Endothelial cell of umbilical vein (primary cell): ENCODE data around the gene RC3H1. TPM values are rescaled to one million over a fixed set of nuclear protein-coding genes. Genes with fewer than 3 reads are reported as not detected.

Source experiments
- BruUV-seq: library from RNA; stranded (reverse); fragments of 400-500 nt; replicated peaks from 2 replicates; lab custom pipeline; 2021; lab: Mats Ljungman, UMichigan
- CTCF ChIA-PET: fragments of 300-600, 350-600 bp; sonication (Branson Sonifier 250); formaldehyde crosslinking; loops from one replicate; lab custom pipeline; 2021; ENCODE audit warnings: antibody characterized with exemption, inconsistent platforms; lab: Charles Lee
- POLR2A ChIA-PET: fragments of 300-600, 350-600 bp; sonication (Branson Sonifier 250); formaldehyde crosslinking; loops from one replicate; lab custom pipeline; 2021; ENCODE audit warnings: antibody characterized with exemption, inconsistent platforms; lab: Charles Lee
- DNase-seq: peaks from one replicate; pipeline ENCODE4 v3.0.0-alpha.2; 2011; ENCODE audit warnings: low read depth, low spot score
- FAIRE-seq: peaks from 2 replicates; lab custom pipeline; 2011; peaks lifted over from hg19 to GRCh38; lab: Jason Lieb, UNC
- H2AFZ ChIP-seq: 2 replicates; pipeline ENCODE4 v1.6.0; 2012; ENCODE audit warnings: low read depth, low read length, control low read depth, inconsistent platforms
- H3K27ac ChIP-seq: 2 replicates; pipeline ENCODE4 v1.5.1; 2011; ENCODE audit warnings: low read depth, mild to moderate bottlenecking, control low read depth, low read length, moderate library complexity; ENCODE audit not compliant: insufficient read depth
- H3K27me3 ChIP-seq, 2 experiments: 2 replicates each; pipeline versions ENCODE4 v1.6.0 to v1.6.1; 2011; ENCODE audit warnings: low read length in 2 of 2, mixed read lengths in 1 of 2; ENCODE audit not compliant: control insufficient read depth in 2 of 2, insufficient read depth in 2 of 2
- H3K36me3 ChIP-seq, 2 experiments: 2 replicates in 1 of 2; 3 replicates in 1 of 2; pipeline ENCODE4 v1.5.1; 2011; ENCODE audit warnings: low read length in 2 of 2, mild to moderate bottlenecking in 1 of 2, moderate library complexity in 1 of 2; ENCODE audit not compliant: control insufficient read depth in 2 of 2, insufficient read depth in 2 of 2; ENCODE audit errors: extremely low read depth in 1 of 2
- H3K4me1 ChIP-seq: 3 replicates; pipeline ENCODE4 v1.5.1; 2011; ENCODE audit warnings: mild to moderate bottlenecking, low read length; ENCODE audit not compliant: control insufficient read depth, insufficient read depth; ENCODE audit errors: extremely low read depth
- H3K4me2 ChIP-seq: 2 replicates; pipeline ENCODE4 v1.6.1; 2011; ENCODE audit warnings: low read length, control low read depth, mixed read lengths; ENCODE audit not compliant: insufficient read depth
- H3K4me3 ChIP-seq, 3 experiments: fragments of 200-600 bp in 1 of 3; sonication (generic), shearing (Covaris generic) in 1 of 3; replicated peaks in 1 of 3; 2 replicates each; pipeline ENCODE4 v1.5.1; 2011 to 2016; ENCODE audit warnings: control low read depth in 3 of 3, low read length in 3 of 3, mild to moderate bottlenecking in 2 of 3, inconsistent platforms in 1 of 3, low read depth in 1 of 3, moderate library complexity in 1 of 3; ENCODE audit not compliant: insufficient read depth in 1 of 3
- H3K79me2 ChIP-seq: 2 replicates; pipeline ENCODE4 v1.6.0; 2012; ENCODE audit warnings: low read length, inconsistent platforms; ENCODE audit not compliant: control insufficient read depth, insufficient read depth
- H3K9ac ChIP-seq: replicated peaks from 2 replicates; pipeline ENCODE3; 2011; ENCODE audit warnings: low read length, control low read depth; ENCODE audit not compliant: insufficient read depth; ENCODE audit errors: extremely low read depth
- H3K9me1 ChIP-seq: replicated peaks from 3 replicates; pipeline ENCODE4 v1.6.0; 2011; ENCODE audit warnings: mild to moderate bottlenecking, low read length; ENCODE audit not compliant: control insufficient read depth, insufficient read depth; ENCODE audit errors: extremely low read depth
- H3K9me3 ChIP-seq: replicated peaks from 2 replicates; pipeline ENCODE4 v1.5.1; 2012; ENCODE audit warnings: low read length, inconsistent platforms; ENCODE audit not compliant: control insufficient read depth, insufficient read depth
- H4K20me1 ChIP-seq: replicated peaks from 2 replicates; pipeline ENCODE3; 2011; ENCODE audit warnings: mild to moderate bottlenecking, low read length; ENCODE audit not compliant: control insufficient read depth, insufficient read depth; ENCODE audit errors: extremely low read depth
- CTCF ChIP-seq, 2 donors: IDR thresholded peaks; 1 replicate in 1 of 2; 2 replicates in 1 of 2; pipeline ENCODE4 v1.5.1; 2011; ENCODE audit warnings: low read length in 2 of 2, mild to moderate bottlenecking in 2 of 2, moderate library complexity in 2 of 2, control low read depth in 1 of 2, inconsistent platforms in 1 of 2, low read depth in 1 of 2; ENCODE audit not compliant: insufficient read depth in 1 of 2; ENCODE audit errors: extremely low read depth in 1 of 2
- EZH2 ChIP-seq: IDR thresholded peaks from 2 replicates; pipeline ENCODE4 v1.6.1; 2012; ENCODE audit warnings: borderline replicate concordance, low read depth, mild to moderate bottlenecking, moderate library complexity, low read length, inconsistent platforms; ENCODE audit not compliant: severe bottlenecking
- FOS ChIP-seq: IDR thresholded peaks from 2 replicates; pipeline ENCODE4 v1.6.1; 2011; ENCODE audit warnings: mild to moderate bottlenecking, low read length, moderate library complexity, borderline replicate concordance; ENCODE audit not compliant: insufficient read depth
- GATA2 ChIP-seq: IDR thresholded peaks from 2 replicates; pipeline ENCODE4 v1.7.0; 2011; ENCODE audit warnings: low read depth, mild to moderate bottlenecking, moderate library complexity, mixed read lengths, low read length; ENCODE audit not compliant: insufficient read length, insufficient read depth
- JUN ChIP-seq: IDR thresholded peaks from 2 replicates; pipeline ENCODE4 v1.6.1; 2011; ENCODE audit warnings: borderline replicate concordance, low read depth; ENCODE audit not compliant: insufficient read length, insufficient read depth
- MAX ChIP-seq: IDR thresholded peaks from 2 replicates; pipeline ENCODE4 v1.6.1; 2011; ENCODE audit not compliant: insufficient read depth, insufficient read length
- MYC ChIP-seq: IDR thresholded peaks from one replicate; pipeline ENCODE4 v1.6.1; 2011; ENCODE audit warnings: mild to moderate bottlenecking, low read depth, low read length
- POLR2A ChIP-seq: IDR thresholded peaks from 2 replicates; pipeline ENCODE4 v1.6.1; 2012; ENCODE audit warnings: low read depth, mild to moderate bottlenecking, control low read depth, low read length
- POLR2AphosphoS5 ChIP-seq: IDR thresholded peaks from 2 replicates; pipeline ENCODE4 v1.6.1; 2012; ENCODE audit warnings: low read depth, mild to moderate bottlenecking, control low read depth, low read length, moderate library complexity; ENCODE audit not compliant: insufficient read depth
- dilution Hi-C: fragments of 300-500 bp; cut with MboI; formaldehyde crosslinking; loops from one replicate; pipeline ENCODE4 v1.15.0; 2019; ENCODE audit warnings: low sequenced_read_pairs; ENCODE audit not compliant: extremely low pct_ligation_motif_present
- intact Hi-C: fragments of 100-400 bp; cut with micrococcal nuclease; formaldehyde crosslinking; loops from one replicate; pipeline ENCODE4 v1.10.0; 2022
- polyA plus RNA-seq, 4 experiments: library from polyadenylated mRNA; depleted of rRNA in 3 of 4; stranded (reverse) in 3 of 4; unstranded in 1 of 4; fragments of >200 nt; gene quantifications; 2 replicates each; pipeline versions ENCODE4 v1.2.1 to v1.2.3, GENCODE V29; 2011 to 2012; ENCODE audit warnings: missing spikeins in 1 of 4
- total RNA-seq: library from RNA; stranded (reverse); gene quantifications from 2 replicates; pipeline ENCODE4 v1.2.3, GENCODE V29; 2021

RC3H1 gene
- total and polyA plus RNA-seq, 2 donors (not counting 3 experiments of a cell fraction or from before 2014, with no cell fraction given): 7.0 to 41.4 TPM

- Histone ChIP-seq H3K4me2 (no peak within 1 kb of the TSS), H3K9me1 (no peaks in the 10 kb centered on the region), H2AFZ (no peak within 1 kb of the TSS), H3K79me2 (no peaks in the 10 kb centered on the region), H3K27ac (no peak within 1 kb of the TSS), H3K4me3 (no peak within 1 kb of the TSS), H3K9ac (no peak within 1 kb of the TSS), H3K9me3 (no peaks in the 10 kb centered on the region), H3K27me3 (no peaks in the 10 kb centered on the region), H3K4me1 (no peaks in the 10 kb centered on the region), H3K36me3 (no peaks in the 10 kb centered on the region), H4K20me1 (no peaks in the 10 kb centered on the region)
- dilution Hi-C loops: no loop called here
- no TSS peak for BruUV-seq
- FAIRE-seq (no peak), DNase-seq (no peak)
- TF ChIP-seq CTCF (IDR thresholded peaks at IDR 0.05; ENCODE audit: extremely low read depth in 1 of 2, insufficient read depth in 1 of 2, low read depth in 1 of 2, low read length in 2 of 2) (no peak), POLR2AphosphoS5 (no peak), EZH2 (no peak), MYC (no peak), FOS (no peak), GATA2 (no peak), MAX (no peak), POLR2A (no peak), JUN (no peak)
- POLR2A ChIA-PET: no interaction called here
- intact Hi-C loops: no loop called here
- CTCF ChIA-PET: no interaction called here
These were observed 105.0 kb downstream of the RC3H1 start, which contains the start of gene SERPINC1 for GRCh38 chr1:173917149-173917548. SERPINC1 (minus strand) TSS chr1:173917327; CDS start chr1:173917259, 68 bp downstream.
